Adrenal gland (tissue), 12 donors: Measurements from ENCODE around the gene SLAMF8. TPM values are rescaled to one million over a fixed set of nuclear protein-coding genes. Genes with fewer than 3 reads are reported as not detected.
A peak's percentile ranks its signal among the peaks of the same experiment; 100 is the strongest.

Source experiments
- DNase-seq, 7 donors: peaks; one replicate each; pipeline ENCODE4 v3.0.0-alpha.2; 2019 to 2020
- H3K27ac ChIP-seq, 5 donors: fragments of 200-600 bp; sonication (generic) in 4 of 5; 1 replicate in 3 of 5; 2 replicates in 2 of 5; pipeline versions ENCODE4 v1.5.1 to v1.8.0; 2016 to 2020; ENCODE audit warnings: mild to moderate bottlenecking in 1 of 5
- H3K27me3 ChIP-seq: fragments of 200-600 bp; 2 replicates; pipeline ENCODE4 v1.8.0; 2021
- H3K36me3 ChIP-seq, 2 donors: fragments of 200-600 bp; replicated peaks in 1 of 2; 1 replicate in 1 of 2; 2 replicates in 1 of 2; pipeline versions ENCODE4 v1.5.1 to v1.8.0; 2018 to 2022
- H3K4me1 ChIP-seq, 2 donors: fragments of 200-600 bp; replicated peaks in 1 of 2; 1 replicate in 1 of 2; 2 replicates in 1 of 2; pipeline versions ENCODE4 v1.5.1 to v1.8.0; 2018 to 2021
- H3K4me3 ChIP-seq, 4 donors: fragments of 200-600 bp; sonication (generic) in 3 of 4; one replicate each; pipeline ENCODE4 v1.5.1; 2016 to 2018
- H3K9me3 ChIP-seq, 3 donors: fragments of 200-600 bp; sonication (generic) in 1 of 3; replicated peaks in 1 of 3; 1 replicate in 2 of 3; 2 replicates in 1 of 3; pipeline versions ENCODE4 v1.5.1 to v1.8.0; 2016 to 2021
- POLR2A ChIP-seq, 2 donors: fragments of 450-650 bp; IDR thresholded peaks; one replicate each; pipeline ENCODE4 v1.6.1; 2017; ENCODE audit warnings: antibody characterized with exemption in 2 of 2, mild to moderate bottlenecking in 2 of 2, moderate library complexity in 1 of 2
- WGBS, 4 donors: extraction: QIAGEN DNeasy Blood & Tissue Kit in 2 of 4; methylation state at CpG; one replicate each; pipeline versions ENCODE4 v1.1.5 to v1.1.7; 2013 to 2017; 5-methylcytosine and 5-hydroxymethylcytosine counted together
- intact Hi-C, 2 donors: fragments of 100-400 bp; cut with DNase I; formaldehyde crosslinking; loops; one replicate each; pipeline versions ENCODE4 v1.14.1 to v1.15.0; 2022 to 2023
- polyA plus RNA-seq, 3 donors: library from polyadenylated mRNA; stranded (reverse); fragments of 200-250 nt in 2 of 3; fragments of 350-450 nt in 1 of 3; fragmentation: Illumina TruSeq in 1 of 3; extraction: RNeasy Lipid Tissue Mini Kit (QIAGEN cat#74804) in 1 of 3; gene quantifications; one replicate each; pipeline ENCODE4 v1.2.3, GENCODE V29; 2013 to 2014
- total RNA-seq, 9 donors: library from RNA; depleted of rRNA in 4 of 9; stranded (reverse); fragments of >200 nt in 4 of 9; fragments of 120-200 nt in 1 of 9; fragmentation: NEBNext Ultra II Directional in 1 of 9; extraction: Animal tissue kit (Norgen Biotek cat#: 25700) in 1 of 9; gene quantifications; one replicate each; pipeline versions ENCODE4 v1.1.0 to v1.2.4, GENCODE V29; 2013 to 2023
- TF ChIP-seq, protein P1 (sequence below), 6 experiments: fragments of 450-650 bp in 4 of 6; fragments of 200-600 bp in 2 of 6; sonication (generic) in 1 of 6; IDR thresholded peaks; 1 replicate in 5 of 6; 2 replicates in 1 of 6; pipeline versions ENCODE4 v1.5.1 to v1.8.0; 2016 to 2021; ENCODE audit warnings: antibody characterized with exemption in 6 of 6, mild to moderate bottlenecking in 2 of 6, moderate library complexity in 1 of 6
- donor health status: healthy with polysubstance abuse.
- donor health status: Bipolar disorder and iron deficiency.
- donor health status: DM: yes; HTN: yes; CAD: no.
- donor health status: DM: no; HTN: no; CAD: no.
- donor health status: DM: no; HTN: no; CAD: no.
- donor health status: DM: yes; HTN: yes; CAD: no.

SLAMF8 gene
- total and polyA plus RNA-seq, 12 donors, result 0.55 to 24.2 (median 9.0) TPM

DNA sequence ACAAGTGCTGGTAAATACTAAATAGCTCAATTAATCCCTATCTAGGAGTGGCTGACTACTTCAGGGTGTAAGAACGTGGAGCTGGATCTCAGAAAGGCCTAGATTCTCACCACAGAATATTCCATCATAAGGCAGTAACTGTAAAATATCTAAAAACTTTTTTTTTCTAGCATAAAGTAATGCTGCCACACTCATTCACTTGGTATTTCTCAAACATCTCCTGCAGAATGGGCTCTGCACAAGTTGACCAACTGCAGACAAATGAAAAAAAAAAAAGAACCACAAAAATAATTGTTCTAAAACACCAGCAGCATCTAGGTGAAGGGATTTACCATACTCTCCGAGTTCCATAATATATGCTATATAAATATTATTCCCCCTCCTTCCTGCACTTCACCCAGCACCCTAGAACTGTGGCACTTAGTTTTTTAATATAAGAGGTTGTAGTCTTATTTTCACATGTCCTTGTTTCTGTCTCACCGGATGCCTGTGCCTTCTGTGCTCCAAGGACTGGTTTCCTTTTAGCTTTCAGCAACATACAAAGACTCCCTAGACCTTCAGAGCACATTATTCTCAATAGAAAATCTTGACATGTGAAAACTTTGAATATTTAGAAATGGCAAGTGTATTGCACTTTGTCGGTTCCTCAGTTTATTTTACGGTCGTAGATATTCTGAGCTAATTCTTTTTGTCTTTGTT lies 26.9 kb downstream of the SLAMF8 start:
- H3K27ac ChIP-seq, result peak overlapping the region; percentile 23 to 97 (median 94)

DNA sequence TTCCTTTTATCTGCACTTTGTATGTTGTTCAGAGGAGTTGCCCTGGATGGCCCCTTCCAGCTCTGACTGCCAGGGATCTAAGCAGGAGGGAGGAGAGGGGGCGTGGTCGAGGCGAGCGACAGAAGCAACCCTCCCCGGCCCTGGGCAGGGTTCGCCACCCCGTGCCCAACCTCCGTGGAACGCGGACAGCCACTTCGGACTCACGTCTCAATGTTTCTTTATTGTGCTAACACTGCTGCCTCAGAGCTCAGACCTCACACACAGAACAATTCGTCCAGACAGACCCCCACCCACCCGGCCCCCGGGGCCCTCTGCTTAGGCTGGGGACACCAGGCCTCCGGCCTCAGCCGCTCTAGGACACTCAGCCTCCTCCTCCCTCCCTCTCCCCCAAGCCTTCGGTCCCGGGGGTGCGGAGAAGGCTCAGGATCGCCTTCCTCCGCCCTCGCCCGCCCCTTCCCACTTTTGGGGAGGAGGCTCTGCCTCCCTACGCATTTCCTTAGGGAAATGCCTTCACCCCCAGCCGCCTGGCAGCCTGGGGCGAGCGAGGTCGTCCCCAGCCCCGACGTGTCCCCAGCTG lies 27.5 kb downstream of the SLAMF8 start:
- Histone ChIP-seq H3K36me3 (no peaks in the 10 kb centered on the region), H3K27me3 (no peaks in the 10 kb centered on the region), H3K9me3 (no peaks in the 10 kb centered on the region), H3K27ac (peak overlapping the region; percentile 85 to 97 (median 94)), H3K4me1 (peaks cover 6 to 19% of the 10 kb centered on the region in 2 donors), H3K4me3 (peak overlapping the region in 3 of 4 donors; percentile 11 to 63 (median 55))
- 0 to 3% (median 1%) methylated on average over 11 to 31 of the region's 31 CpGs for WGBS, 4 donors
- TF ChIP-seq POLR2A (IDR thresholded peaks at IDR 0.05), result no peak
- TF ChIP-seq, protein P1, sequence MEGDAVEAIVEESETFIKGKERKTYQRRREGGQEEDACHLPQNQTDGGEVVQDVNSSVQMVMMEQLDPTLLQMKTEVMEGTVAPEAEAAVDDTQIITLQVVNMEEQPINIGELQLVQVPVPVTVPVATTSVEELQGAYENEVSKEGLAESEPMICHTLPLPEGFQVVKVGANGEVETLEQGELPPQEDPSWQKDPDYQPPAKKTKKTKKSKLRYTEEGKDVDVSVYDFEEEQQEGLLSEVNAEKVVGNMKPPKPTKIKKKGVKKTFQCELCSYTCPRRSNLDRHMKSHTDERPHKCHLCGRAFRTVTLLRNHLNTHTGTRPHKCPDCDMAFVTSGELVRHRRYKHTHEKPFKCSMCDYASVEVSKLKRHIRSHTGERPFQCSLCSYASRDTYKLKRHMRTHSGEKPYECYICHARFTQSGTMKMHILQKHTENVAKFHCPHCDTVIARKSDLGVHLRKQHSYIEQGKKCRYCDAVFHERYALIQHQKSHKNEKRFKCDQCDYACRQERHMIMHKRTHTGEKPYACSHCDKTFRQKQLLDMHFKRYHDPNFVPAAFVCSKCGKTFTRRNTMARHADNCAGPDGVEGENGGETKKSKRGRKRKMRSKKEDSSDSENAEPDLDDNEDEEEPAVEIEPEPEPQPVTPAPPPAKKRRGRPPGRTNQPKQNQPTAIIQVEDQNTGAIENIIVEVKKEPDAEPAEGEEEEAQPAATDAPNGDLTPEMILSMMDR (IDR thresholded peaks at IDR 0.05), result peak in 1 of 6 experiments; percentile 12
- intact Hi-C loops, result no loop called here
- DNase-seq, result peak; percentile 81 to 94 (median 91)

More for the DNA sequence above, 26.9 kb downstream of the SLAMF8 start:
- no peaks in the 10 kb centered on the region for H3K27me3 ChIP-seq
- peaks cover 6 to 19% of the 10 kb centered on the region in 2 donors for H3K4me1 ChIP-seq
- 18 to 20% (median 19%) methylated on average over 6 of the region's 6 CpGs for WGBS, 4 donors
- intact Hi-C loops, result no loop called here
- no peaks in the 10 kb centered on the region for H3K9me3 ChIP-seq
- no peaks in the 10 kb centered on the region for H3K36me3 ChIP-seq
- DNase-seq, result peak in 2 of 7 donors; percentile 30 to 36
- TF ChIP-seq, protein P1 (IDR thresholded peaks at IDR 0.05), result no peak
- TF ChIP-seq POLR2A (IDR thresholded peaks at IDR 0.05), result no peak
- peak overlapping the region in 2 of 4 donors; percentile 55 to 63 for H3K4me3 ChIP-seq

DNA sequence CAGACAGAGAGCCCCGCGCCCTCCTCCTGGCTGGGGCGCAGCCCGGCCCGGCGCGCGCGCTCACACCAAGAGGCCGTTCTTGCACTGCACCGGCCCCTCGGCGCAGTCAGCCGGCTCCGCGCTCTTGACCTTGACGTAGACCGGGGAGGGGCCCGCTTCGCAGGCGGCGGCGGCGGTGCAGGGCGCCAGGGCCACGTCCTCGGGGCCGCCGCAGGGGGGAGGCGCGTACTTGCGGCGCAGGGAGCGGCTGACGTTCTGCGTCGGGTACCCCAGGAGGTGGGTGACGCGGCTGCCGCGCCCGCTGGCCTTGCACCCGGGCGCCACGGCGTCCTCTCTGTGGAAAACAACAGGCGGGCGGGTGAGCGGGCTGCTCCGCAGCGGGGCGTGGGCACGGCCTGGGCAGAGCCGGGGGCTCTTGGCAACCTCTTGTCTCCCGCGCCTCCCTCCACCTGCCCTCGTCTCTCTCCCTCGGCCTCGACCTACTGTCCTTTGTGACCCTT lies 28.1 kb downstream of the SLAMF8 start:
- DNase-seq, result peak; percentile 83 to 93 (median 89)
- 0 to 1% (median 0%) methylated on average over 2 to 59 of the region's 59 CpGs for WGBS, 4 donors
- intact Hi-C loops, result no loop called here
- Histone ChIP-seq H3K4me3 (peak overlapping the region in 3 of 4 donors; percentile 55 to 71 (median 63)), H3K9me3 (no peaks in the 10 kb centered on the region), H3K4me1 (peaks cover 6 to 19% of the 10 kb centered on the region in 2 donors), H3K27me3 (no peaks in the 10 kb centered on the region), H3K36me3 (no peaks in the 10 kb centered on the region), H3K27ac (peak overlapping the region; percentile 85 to 97 (median 94))
- TF ChIP-seq, protein P1 (IDR thresholded peaks at IDR 0.05), result peak in 2 of 6 experiments; percentile 30 to 43
- TF ChIP-seq POLR2A (IDR thresholded peaks at IDR 0.05), result peak; percentile 91 to 94

DNA sequence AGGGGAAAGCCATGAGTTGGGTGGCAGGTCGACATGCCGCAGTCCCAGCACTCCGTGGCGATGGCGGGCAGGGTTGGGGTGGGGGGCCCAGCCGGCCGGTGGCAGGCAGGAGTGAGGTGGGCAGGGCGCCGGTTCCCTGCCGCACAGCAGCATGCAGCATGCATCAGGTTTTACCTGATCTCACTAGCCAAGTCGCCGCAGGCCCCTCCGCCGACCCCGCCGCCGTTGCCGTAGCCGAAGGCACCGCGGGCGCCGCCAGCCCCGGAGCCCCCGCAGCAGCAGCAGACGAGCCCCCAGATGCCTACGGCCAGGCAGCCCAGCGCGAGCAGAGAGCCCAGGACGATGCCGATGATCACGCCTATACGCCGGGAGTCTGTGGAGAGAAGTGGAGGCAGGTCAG lies 29.0 kb downstream of the SLAMF8 start:
- H3K36me3 ChIP-seq, result no peaks in the 10 kb centered on the region
- no peak for DNase-seq
- peaks cover 4 to 19% of the 10 kb centered on the region in 2 donors for H3K4me1 ChIP-seq
- H3K27ac ChIP-seq, result peak overlapping the region in 2 of 5 donors; percentile 36 to 97
- no peak for TF ChIP-seq POLR2A (IDR thresholded peaks at IDR 0.05)
- TF ChIP-seq, protein P1 (IDR thresholded peaks at IDR 0.05), result no peak
- H3K27me3 ChIP-seq, result no peaks in the 10 kb centered on the region
- H3K4me3 ChIP-seq, result peak overlapping the region in 1 of 4 donors; percentile 63
- intact Hi-C loops, result no loop called here
- 82 to 92% (median 85%) methylated on average over 14 to 34 of the region's 34 CpGs for WGBS, 4 donors
- H3K9me3 ChIP-seq, result no peaks in the 10 kb centered on the region
